ENCODE results near the gene CYTIP. TPM values are rescaled to one million over a fixed set of nuclear protein-coding genes. Genes with fewer than 3 reads are reported as not detected.
"Not testable (repeated sequence)": the region's sequence is repeated elsewhere in the genome, so short reads cannot be mapped to it uniquely, and the experiment has no call there.

CYTIP gene
- total RNA-seq, 1 donor from 2014 or later = 1.7 TPM

GRCh38 chr2:157431176-157431575 lies 12.7 kb downstream of the CYTIP start:
- ATAC-seq (no peak), DNase-seq (ENCODE audit: missing footprints) (no peak)
- intact Hi-C loops (cut with DNase I) = no loop called here

GRCh38 chr2:157428500-157429175 lies 15.3 kb downstream of the CYTIP start:
- intact Hi-C loops (cut with DNase I) = no loop called here
- DNase-seq (ENCODE audit: missing footprints) = no peak
- no peak for ATAC-seq

GRCh38 chr2:157427922-157428303 lies 16.0 kb downstream of the CYTIP start:
- DNase-seq (ENCODE audit: missing footprints) (no peak), ATAC-seq (no peak)
- intact Hi-C loops (cut with DNase I) = no loop called here

- DNase-seq (ENCODE audit: missing footprints) = no peak
- intact Hi-C loops (cut with DNase I) = no loop called here
- no peak for ATAC-seq
These were observed 16.6 kb downstream of the CYTIP start for GRCh38 chr2:157427003-157427921.

GRCh38 chr2:157426477-157426994 lies 17.4 kb downstream of the CYTIP start:
- intact Hi-C loops (cut with DNase I) = no loop called here
- ATAC-seq (no peak), DNase-seq (ENCODE audit: missing footprints) (no peak)

- intact Hi-C loops (cut with DNase I) = no loop called here
- no peak for DNase-seq (ENCODE audit: missing footprints)
- ATAC-seq = no peak
These were observed 19.5 kb downstream of the CYTIP start for GRCh38 chr2:157424374-157424773.

- ATAC-seq = no peak
- DNase-seq (ENCODE audit: missing footprints) = no peak
- intact Hi-C loops (cut with DNase I) = no loop called here
These were observed 21.9 kb downstream of the CYTIP start for GRCh38 chr2:157421964-157422363.

GRCh38 chr2:157421331-157421944 lies 22.5 kb downstream of the CYTIP start:
- ATAC-seq = no peak

GRCh38 chr2:157420771-157421323 lies 23.0 kb downstream of the CYTIP start:
- DNase-seq (ENCODE audit: missing footprints) (no peak), ATAC-seq (peak; percentile 39)
- intact Hi-C loops (cut with DNase I) = no loop called here

More at GRCh38 chr2:157421331-157421944, 22.5 kb downstream of the CYTIP start:
- DNase-seq (ENCODE audit: missing footprints) = no peak
- intact Hi-C loops (cut with DNase I) = no loop called here

GRCh38 chr2:157419031-157419575 lies 24.8 kb downstream of the CYTIP start:
- intact Hi-C loops (cut with DNase I) = no loop called here
- no peak for ATAC-seq
- no peak for DNase-seq (ENCODE audit: missing footprints)

GRCh38 chr2:157418239-157418641 lies 25.6 kb downstream of the CYTIP start:
- no peak for DNase-seq (ENCODE audit: missing footprints)

GRCh38 chr2:157415591-157416101 lies 28.2 kb downstream of the CYTIP start:
- DNase-seq (ENCODE audit: missing footprints) (no peak), ATAC-seq (no peak)
- intact Hi-C loops (cut with DNase I) = no loop called here

More at GRCh38 chr2:157418239-157418641, 25.6 kb downstream of the CYTIP start:
- intact Hi-C loops (cut with DNase I) = no loop called here
- ATAC-seq = no peak

- DNase-seq (ENCODE audit: missing footprints) (no peak), ATAC-seq (peak; percentile 39)
- intact Hi-C loops (cut with DNase I) = no loop called here
These were observed 29.8 kb downstream of the CYTIP start for GRCh38 chr2:157414050-157414449.

GRCh38 chr2:157413326-157414035 lies 30.4 kb downstream of the CYTIP start:
- DNase-seq (ENCODE audit: missing footprints) (no peak), ATAC-seq (no peak)
- intact Hi-C loops (cut with DNase I) = no loop called here

- no peak for ATAC-seq
- intact Hi-C loops (cut with DNase I) = no loop called here
- DNase-seq (ENCODE audit: missing footprints) = no peak
These were observed 32.1 kb downstream of the CYTIP start for GRCh38 chr2:157411624-157412336.

- intact Hi-C loops (cut with DNase I); DNase-seq (ENCODE audit: missing footprints); ATAC-seq: not testable (repeated sequence)
These were observed 38.5 kb downstream of the CYTIP start for GRCh38 chr2:157405398-157405797.

- intact Hi-C loops (cut with DNase I) = no loop called here
- no peak for DNase-seq (ENCODE audit: missing footprints)
- ATAC-seq = no peak
These were observed 39.5 kb downstream of the CYTIP start for GRCh38 chr2:157404363-157404762.

Measured in Right ventricle myocardium inferior (tissue), 1 donor.